Mesenteric fat pad (tissue), 1 donor: ENCODE data around the gene PADI4. TPM values are rescaled to one million over a fixed set of nuclear protein-coding genes. Genes with fewer than 3 reads are reported as not detected.

Experiments
- DNase-seq: peaks from one replicate; pipeline ENCODE4 v3.0.0-alpha.2; 2020; ENCODE audit warnings: low spot score
- total RNA-seq: library from RNA; stranded (reverse); fragmentation: NEBNext Ultra II Directional; extraction: Animal tissue kit (Norgen Biotek cat#: 25700); gene quantifications from one replicate; pipeline ENCODE4 v1.2.1, GENCODE V29; 2021
- donor health status: DM: yes; HTN: yes; CAD: no.

Gene PADI4
- total RNA-seq, 1 donor from 2014 or later = 7.0 TPM

DNA sequence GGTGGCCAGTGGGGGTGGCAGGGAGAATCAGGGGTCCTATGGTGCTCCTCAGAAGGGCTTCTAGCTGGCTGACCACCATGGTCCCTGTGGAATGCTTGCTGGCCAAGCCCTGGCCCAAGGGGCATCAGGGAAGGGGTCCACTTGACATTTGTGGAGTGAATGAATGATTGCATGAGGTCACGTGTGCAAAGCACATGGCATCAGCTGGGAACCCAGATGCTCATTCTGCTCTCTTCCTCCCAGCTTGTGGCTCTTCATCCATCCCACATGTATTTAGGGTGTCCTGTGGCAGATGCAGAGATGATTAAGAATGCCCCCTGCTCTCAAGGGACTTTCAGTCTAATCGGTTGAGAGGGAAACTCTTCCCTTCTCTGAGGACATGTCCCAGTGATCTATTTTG lies 27.1 kb upstream of the PADI4 start:
- no peak for DNase-seq

DNA sequence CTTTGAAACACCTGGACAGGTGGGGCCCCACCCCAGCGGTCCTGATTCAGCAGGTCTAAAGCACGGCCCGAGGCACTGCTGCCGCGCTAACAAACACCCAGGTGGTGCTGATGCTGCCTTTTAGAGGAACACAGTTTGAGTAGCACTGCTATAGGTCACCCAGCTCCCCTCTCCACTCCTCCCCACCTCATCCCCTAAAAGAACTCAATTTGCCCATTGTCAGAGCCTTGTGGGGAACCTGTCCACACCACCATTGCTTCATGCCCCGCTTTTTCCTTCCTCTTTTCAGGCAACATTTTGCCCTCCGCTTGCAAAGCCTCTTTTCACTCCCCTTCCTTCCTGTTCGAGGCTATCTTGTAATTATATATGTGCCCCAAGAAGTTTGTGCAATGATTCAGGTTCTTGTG lies 26.2 kb upstream of the PADI4 start:
- no peak for DNase-seq

DNA sequence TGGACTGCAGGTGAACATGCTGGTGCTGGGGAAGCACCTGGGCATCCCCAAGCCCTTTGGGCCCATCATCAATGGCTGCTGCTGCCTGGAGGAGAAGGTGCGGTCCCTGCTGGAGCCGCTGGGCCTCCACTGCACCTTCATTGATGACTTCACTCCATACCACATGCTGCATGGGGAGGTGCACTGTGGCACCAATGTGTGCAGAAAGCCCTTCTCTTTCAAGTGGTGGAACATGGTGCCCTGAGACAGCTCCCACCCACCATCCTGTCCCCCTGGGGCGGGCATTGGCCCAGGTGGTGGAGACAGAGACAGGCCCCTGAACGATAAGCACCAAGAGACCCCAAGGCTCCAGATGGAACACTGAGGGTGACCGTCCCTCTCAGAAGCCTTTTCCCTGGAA lies 25.2 kb upstream of the PADI4 start:
- no peak for DNase-seq

DNA sequence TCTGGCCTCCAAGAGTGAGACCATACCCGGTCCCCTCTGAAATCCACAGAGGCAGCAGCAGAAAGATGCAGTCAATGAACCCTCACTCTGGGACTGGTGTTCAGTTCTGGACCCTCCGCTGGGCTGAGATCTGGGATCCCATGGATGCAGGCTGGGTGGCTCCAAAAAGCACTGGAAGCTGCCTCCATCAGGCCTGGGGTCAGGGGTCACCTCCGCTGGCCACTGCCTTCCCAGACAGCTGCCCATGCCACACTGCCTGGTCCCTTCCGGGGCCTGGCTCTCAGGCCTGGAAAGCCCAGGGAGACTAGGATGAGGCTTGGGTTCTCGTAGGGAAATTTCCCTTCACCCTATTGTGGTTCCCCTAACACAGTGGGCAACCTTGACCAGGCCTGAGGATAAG lies 21.4 kb upstream of the PADI4 start:
- DNase-seq = no peak

DNA sequence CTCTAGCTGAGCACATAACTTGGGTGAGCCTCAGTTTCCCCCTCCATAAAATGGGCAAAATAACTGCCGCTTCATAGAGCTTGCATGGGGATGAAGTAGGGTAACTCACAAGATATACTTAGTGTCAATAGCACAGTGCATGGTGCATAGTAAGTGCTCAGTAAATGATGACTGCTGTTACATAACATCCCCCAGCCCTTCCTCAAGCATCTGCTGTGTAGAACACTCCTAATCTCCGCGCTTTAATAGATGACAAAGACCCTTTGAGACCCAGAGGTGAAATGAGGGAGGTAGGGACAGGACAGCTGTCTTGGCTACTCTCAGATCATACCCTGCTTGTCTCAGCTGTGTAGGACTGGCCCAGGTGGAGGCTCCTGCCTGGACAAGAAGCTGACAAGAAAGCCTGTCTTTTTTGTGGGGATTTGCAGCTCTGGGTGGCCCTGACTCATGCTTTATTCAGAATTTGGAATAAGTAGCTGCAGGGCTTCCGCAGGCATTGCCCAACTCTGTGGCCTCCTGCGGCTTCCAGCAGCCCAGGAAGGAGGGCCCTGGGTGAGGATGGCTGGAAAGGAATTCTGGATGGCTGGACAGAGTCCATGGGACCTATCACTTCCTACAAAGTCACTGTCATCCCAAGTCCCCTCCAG lies 20.7 kb upstream of the PADI4 start:
- DNase-seq = no peak

DNA sequence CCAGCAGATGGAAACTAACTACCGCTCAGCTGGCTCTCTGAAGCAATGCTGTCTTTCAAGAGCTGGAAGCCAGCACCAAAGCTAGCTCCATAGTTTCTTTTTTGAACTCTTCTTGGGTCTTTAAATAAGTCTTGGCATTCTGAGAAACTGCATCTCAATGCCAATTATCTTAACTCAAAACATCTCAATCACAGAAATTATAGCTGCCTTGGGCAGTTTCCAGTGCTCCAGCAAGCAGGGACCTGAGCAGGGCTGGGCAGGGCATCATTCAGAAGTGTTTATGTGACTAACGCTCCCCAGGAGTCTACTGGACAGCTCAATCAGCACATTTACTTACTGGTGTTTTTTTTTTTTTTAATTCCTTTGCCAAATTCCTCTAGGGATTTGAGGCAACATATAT lies 18.3 kb upstream of the PADI4 start:
- no peak for DNase-seq

DNA sequence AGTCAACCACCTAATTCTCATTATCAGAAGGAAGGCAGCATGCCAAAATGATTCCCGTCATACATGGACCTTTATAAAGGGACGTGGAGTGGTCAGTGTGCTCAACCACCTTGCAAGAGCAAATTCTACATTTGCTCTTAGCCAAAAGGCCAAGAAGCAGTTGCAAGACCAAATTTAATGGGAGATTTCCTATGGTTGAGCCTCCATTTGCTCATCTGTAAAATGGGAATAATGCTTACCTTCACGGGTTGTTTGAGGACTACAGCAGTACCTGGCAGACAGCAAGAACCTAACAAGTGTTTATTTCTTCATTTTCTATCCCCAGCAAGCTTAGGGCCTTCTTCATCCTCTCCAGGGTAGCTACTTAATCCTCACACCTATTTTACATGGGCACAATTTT lies 17.4 kb upstream of the PADI4 start:
- DNase-seq = no peak

DNA sequence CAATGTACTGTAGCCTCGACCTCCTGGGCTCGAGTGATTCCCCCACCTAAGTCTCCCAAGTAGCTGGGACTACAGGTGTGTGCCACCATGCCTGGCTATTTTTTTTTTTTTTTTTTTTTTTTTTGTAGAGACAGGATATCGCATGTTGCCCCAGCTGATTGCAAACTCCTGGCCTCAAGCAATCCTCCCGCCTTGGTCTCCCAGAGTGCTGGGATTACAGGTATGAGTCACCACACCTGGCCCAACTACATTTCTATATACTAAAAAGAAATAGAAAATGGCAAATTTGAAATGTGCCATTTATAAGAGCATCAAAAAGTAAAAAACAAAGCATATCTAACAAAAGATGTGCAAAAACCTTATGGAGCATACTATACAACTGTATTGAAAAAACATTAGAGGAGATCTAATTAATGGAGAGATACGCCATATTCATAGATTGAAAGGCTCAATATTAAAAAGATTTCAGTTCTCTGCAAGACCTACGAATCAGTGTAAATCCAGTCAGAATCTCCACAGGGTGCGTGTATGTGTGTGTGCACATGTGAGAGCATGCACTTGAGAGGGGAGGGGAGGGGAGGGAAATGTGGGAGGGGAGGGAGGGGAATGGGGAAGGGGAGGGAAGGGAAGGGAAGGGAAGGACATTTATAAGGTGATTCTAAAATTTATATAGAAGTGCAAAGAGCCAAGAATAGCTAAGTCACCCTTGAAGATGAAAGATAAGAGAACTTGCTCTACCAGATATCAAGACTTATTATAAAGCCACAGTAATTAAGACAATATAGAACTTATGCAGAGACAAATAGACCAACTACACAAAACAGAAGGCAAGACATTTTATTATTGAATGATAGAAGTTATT lies 15.5 kb upstream of the PADI4 start:
- DNase-seq = no peak

DNA sequence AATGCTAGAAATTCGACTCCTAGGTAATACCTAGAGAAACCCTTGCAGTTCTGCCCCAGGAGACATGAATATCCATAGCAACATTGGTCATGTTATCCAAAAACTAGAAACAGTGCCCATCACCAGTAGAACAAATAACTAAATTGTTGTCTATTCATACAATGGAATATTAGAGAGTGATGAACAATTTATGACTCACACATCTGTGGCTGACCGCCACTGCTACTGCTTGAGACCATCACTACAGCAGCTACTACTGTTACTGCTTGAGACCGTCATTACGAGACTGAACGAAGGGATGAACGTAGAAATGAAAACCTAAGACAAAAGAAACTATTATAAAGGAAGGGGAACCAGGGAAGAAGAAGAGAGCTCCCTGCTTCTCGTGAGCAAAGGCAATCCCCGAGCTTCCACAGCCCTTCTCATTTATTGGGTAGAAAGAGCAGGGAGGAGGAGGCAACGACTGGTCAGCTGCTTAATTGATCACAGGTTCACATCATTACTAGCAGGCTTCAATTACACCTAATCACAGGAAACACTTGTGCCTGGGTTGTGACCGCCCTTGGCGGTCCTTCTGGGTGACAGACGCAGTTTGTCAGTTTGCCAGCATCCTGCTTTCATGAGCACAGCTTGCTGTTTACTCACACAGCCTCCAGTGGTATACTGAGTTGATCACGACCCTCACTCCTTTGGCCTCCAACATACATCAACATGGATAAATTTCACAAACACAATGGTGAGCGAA lies 14.1 kb upstream of the PADI4 start:
- DNase-seq = no peak

DNA sequence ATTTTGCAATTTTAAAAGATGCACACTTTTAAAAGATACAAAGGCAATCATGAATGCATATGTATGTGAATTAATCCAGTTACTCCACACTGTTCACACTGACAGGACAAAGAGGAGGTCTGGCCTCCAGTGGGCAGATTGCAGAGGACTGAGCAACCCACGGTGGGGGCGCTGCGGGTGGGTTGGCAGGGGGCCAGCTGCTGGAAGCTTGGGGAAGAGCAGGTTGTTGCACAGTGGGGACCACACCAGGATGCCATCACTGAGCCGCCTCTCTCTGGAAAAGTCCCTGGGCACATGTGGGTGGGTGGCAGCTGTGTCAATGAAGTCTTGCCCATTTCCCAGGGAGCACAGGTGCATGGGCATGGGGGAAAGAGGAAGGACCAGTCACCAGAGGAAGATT lies 12.7 kb upstream of the PADI4 start:
- DNase-seq = no peak

DNA sequence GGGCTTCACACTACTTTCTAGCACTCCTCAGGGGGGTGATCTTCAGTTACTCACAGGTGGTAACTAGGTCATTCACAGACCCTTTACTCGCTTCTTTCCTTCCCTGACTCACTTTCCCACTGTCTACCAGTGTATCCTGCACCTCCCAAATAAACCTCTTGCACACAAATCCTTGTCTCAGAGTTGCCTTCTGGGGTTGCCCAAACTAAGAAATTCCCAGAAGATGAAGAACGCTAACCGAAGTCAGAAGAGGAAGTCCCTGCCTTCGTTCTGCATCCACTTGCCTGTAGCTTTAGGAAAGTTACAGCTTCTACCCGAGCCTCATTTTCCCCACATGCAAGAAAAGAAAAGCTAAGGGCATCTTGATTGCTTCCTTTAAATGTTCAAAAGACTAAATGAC lies 11.9 kb upstream of the PADI4 start:
- no peak for DNase-seq

DNA sequence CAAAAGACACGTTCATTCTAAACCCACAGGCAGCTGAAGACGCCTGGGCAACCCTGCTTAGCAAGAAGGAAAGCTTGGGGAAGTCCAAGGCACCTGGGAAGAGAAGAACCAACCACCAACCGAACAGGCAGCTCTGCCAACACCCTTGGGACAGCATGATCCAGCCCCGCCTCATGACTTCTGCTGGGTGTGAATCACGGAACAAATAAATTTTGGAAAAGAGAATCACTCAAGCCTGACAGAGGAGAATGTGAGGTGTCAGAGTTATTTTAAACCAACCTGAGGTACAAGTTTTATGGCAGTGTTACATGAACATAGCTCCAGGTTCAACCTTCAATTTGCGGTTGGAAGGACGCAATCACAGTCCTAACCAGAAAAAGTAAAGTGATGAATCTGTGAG lies 10.0 kb upstream of the PADI4 start:
- no peak for DNase-seq

DNA sequence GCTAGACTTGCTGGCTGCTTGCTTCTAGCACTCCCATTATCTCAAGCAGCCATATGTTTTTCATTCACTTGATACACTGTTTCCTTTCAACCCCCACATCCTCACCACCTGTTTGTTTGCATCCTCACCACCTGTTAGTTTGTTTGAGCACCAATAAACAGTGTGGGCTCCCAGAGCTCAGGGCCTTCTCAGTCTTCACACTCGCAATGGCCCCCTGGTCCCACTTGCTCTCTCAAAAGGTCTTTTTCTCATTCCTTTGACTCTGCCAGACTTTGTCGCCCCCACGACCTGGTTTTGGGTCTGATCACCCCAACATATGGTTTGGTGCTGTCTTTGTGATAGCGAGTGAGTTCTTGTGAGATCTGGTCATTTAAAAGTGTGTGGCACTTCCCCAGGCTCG lies 6.2 kb upstream of the PADI4 start:
- no peak for DNase-seq

DNA sequence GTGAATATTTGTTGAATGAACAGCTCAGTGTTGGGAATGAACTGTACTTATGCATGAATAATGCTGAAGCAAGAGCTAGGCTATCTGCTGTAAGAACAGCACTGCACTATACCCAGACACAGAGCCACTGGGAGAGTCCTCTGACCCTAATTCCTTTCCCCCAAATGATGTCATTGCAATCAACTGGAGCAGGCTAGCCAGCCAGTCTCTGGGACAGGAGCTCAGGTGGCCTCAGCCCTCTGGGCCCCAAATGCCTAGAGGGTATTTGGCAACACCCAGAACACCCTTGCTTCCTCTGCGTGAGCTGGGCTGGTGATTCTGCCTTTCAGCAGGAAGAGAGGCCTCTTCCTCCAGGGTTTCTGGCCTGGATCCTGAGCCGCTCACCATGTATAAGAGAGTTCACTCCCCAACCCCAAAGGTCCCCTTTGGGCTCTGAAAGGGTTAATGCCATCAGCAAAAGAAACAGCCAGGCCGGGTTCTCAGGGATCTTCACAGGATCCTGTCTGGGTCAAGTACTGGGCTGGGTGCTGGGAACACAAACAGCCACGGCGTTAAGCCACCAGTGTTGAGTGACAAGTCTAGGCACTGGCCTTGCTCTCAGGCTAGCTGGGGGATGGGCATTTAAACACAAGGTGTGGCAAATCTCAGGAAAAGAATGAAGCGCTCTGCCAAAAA lies 3.7 kb upstream of the PADI4 start:
- DNase-seq = peak; percentile 57

DNA sequence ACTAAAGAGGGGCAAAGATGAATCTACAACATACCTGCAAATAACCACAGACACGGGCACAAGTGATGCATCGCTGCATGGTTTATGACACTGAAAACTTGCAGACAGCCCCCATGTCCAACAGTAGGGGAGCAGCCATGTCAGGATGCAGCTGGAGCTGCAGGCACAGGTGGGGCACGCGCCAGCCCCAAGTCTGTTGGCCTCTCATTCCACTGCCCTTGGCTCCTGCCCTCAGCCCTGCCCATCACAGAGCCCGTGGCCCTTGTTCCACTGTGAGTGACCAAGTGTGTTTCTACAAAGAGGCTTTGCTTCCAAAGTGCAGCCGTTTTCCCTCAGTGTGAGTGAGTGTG lies 3.2 kb upstream of the PADI4 start:
- peak; percentile 71 for DNase-seq

DNA sequence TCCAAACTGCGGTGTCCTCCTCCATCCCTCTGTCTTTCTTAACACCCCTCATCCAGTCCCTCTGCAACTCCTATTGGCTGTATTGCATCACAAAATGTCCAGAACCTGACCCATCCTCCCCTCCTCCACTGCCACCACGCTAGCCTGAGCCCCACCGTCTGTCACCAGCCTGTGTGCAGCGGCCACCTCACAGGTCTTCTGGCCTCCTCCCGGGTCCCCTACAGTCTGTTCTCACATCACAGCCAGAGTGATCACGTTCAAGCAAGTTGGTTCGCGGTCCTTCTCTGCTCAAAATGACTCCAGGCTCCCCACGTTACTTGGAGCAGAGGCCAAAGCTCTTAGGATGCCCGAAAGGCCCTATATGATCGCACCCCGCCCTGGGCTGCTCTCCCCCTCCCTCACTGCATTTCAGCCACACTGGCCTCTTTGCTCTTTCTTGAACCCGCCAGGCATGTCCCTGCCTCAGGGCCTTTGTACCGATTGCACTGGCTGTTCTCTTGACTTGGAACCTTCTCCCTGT lies 2.4 kb upstream of the PADI4 start:
- DNase-seq = peak; percentile 73

DNA sequence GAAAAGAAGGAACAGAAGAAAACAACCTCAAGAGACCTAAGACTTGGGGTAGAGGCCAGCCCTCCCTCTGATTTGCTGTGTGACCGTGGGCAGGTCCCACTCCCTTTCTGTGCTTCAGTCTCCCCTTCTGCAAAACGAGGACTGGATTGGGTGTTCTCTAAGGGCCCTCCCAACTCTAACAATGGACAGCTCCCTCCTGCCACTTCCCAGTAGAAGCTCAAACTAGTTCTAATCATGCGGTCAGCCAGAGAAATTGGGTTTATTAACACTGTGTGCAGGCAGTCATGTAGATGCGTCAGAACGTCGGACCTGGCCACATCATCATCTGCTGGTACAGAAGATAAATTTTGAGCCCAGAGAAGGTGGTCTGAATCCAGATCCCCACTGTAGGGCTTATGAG lies 1.6 kb upstream of the PADI4 start:
- DNase-seq = no peak

DNA sequence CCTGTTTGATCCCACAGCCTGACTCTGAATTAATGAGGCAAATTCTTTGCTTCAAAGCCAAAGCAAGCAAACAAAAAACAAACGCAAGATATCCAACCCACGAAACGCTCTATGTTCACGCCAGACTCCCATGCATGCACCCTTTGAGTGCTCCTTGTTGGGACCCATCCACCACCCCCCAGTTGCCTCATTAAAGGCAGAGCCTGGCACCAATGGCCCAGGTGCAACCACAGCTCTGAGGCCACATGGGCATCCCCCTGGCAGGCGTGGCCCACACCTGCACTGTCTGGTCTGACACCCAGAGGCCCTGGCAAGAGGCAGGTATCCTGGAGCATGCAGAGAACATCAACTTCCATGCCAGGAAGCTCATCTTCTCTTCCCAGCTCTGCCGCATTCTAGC lies 1.1 kb upstream of the PADI4 start:
- DNase-seq = peak; percentile 69

DNA sequence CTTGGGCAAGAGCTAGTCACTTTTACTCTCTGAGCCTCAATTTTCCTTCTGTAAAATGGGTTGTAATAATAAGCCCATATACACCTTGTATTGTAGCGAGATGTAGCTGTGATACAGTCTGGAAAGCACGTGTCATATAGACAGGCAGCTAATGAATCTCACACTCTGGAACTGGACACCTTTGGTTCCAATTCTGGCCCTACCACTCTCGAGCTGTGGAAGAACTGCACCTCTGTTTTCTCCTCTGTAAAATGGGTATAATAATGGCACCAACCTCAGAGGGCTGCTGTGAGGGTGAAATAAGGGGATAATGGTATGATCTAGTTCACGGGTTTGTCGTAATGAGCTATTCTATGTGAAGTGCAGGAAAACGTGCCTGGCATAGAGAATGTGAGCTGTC lies 668 bp upstream of the PADI4 start:
- peak; percentile 2 for DNase-seq

DNA sequence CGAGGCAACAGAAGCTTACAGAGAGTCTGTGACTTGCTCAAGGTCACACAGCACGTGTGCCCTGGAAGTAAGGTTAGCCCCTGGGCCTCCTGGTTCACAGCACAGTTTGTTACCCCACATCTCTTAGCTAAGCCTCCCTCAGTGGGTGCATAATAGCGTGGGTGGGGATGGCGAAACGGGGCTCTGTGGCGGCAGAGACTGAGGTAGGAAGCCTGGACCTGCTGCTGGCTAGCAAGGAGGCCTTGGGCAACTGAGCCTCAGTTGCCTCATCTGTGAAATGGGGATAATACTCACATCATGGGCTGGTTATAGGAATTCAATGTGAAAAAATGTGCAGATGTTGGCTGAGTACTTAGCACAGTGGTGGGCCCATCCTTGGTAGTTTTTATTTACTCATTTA lies 596 bp downstream of the PADI4 start:
- DNase-seq = peak; percentile 64

DNA sequence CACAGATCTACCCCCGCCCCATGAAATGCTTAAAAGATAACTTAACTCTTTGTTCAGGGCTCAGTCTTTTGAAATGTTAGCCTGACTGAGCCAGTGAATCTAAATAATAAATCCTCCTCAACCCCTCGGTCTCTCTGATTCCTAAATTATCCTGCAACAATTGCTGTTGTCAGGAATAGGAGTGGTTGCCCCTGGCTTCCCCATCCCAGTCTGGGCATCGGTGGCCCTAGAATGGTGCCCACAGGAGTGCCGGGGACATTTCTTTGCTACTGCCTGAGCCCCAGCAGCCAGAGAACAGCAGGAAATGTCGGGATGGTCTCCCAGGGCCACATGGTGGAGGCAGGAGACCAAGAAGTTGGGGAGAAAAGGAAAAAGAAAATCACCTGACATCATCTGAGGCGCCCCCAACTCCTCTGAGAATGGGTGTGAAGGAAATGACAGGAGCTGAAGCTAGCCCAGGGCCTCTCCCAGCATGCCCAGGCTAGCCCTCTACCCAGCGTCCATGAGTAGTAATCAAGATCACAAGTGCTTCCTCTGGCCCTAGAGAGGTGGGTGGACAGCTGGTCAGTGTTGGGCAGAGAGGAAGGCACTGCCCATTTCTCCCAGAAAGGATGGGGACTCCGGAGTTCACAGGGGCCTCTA lies 1.6 kb downstream of the PADI4 start:
- peak; percentile 37 for DNase-seq
